ENCODE results near the gene SLC2A10.

Gene SLC2A10

DNA sequence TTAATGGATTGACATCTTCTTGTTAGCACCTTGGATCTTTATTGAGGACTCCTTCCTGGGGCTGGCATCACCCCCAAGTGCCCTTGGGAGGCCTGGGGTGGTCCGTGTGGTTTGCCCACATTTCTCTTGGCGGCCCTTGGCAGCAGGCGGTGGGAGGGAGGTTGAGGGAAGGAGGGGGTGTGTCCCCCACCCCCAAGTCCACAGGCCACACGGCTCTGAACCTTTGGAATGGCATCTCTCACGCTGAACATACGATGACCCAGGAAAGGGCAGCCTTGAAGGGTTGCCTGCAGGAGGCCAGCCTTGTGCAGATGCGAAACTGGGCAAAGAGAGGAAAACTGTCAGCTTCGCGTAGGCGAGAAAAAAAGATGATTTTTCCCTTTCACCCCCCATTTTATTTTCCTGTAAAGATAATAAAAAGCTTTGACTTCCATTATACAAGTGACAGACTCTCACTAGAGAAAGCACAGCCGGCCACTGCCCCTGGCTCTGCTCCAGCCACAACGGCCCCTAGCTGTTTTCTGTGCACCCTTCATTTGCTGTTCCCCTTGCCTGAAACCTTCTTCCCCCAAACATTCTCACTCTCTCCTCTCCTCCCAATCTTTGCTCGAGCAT lies 56.2 kb downstream of the SLC2A10 start:
- no peak for DNase-seq

DNA sequence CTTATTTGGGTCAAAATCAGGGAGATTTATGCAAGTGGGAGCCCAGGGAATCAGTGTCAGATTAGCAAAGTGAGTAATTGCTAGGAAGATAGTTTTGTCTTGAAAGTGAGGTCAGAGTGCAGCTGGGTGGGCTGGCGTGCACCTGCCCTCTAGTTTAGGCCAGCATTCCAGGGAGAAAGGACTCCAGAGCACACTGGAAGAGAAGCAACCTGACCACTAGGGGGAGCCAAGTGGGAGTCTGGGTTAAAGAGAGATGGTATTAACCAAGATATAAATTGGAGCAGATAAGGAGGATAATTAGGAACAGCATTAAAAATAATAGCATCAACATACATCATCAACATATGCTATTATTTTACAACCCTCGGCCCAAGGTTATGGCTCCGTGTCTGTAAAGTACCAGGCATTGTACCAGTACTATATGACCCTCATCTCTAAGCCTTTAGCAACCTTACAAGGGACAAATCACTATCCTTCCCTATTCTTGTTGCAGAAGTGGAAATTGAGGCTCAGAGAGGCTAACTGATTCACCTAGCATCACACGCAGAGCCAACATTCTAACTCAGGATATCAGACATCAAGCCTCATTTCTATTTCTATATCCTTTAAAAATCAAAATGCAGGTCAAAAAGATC lies 57.8 kb downstream of the SLC2A10 start:
- no peak for DNase-seq

DNA sequence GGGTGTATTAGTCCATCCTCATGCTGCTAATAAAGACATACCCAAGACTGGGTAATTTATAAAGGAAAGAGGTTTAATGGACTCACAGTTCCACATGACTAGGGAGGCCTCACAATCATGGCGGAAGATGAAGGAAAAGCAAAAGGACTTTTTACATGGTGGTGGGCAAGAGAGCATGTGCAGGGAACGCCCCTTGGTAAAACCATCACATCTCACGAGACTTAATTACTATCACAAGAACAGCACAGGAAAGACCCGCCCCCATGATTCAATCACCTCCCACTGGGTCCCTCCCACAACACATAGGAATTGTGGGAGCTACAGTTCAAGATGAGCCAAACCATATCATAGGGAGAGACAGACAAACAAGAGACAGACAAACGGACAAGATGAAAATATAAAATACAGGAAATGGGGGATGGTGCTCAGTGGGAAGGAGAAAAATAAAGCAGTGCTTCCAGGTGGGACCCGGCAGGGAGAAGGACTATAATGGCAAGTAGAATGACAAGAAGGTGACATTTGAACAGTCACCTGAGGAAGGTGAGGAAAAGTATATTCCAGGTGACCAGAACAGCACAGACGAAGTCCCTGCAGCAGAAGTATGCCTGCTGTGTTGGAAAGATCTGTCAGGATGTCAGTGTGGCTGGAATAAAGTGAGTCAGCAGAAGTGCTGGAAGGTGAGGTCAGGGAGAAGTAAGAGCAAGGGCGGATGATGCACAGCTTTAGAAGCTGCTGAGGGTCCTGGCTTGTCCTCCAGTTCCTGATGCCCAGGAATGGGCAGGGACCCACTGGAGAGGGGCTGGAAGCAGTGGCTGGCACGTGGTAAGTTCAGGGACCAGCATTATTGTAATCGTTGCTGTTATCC lies 61.1 kb downstream of the SLC2A10 start:
- DNase-seq = no peak

DNA sequence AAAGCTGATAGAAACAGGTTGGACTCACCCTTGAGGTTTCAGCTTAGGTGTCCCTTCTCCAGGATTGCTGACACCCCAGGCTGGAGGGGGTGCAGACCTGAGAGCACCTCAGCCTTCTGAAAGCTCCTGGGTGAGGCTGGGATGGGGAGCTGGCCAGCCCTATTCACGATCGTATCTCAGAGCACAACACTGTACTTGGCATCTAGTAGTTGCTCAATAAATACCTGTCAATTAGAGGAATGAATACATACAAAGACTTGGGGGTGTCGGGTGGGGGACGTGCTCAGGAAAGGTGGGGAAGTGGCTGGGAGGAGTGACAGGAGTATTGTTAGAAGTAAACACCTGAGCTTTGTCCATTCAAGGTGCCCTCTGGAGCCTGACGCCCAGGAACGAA lies 61.7 kb downstream of the SLC2A10 start:
- DNase-seq = no peak

DNA sequence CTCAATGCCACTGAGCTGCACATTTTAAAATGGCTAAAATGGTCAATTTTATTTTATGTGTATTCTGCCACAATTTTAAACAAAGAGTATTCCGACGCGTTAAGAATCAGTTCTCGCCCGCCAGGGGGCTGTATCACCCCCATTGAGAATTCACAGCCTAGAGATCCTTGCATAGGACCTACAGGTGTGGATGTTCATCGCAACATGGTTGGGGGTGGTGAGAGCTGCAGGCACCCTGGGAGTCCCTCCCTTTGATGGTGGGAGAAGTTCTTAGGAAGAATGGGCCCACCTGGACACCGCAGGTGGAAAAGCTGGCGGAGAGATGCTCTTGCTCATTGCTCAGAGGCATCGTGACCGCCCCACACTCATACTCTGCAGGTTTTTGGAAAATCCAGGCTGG lies 63.5 kb downstream of the SLC2A10 start:
- no peak for DNase-seq

DNA sequence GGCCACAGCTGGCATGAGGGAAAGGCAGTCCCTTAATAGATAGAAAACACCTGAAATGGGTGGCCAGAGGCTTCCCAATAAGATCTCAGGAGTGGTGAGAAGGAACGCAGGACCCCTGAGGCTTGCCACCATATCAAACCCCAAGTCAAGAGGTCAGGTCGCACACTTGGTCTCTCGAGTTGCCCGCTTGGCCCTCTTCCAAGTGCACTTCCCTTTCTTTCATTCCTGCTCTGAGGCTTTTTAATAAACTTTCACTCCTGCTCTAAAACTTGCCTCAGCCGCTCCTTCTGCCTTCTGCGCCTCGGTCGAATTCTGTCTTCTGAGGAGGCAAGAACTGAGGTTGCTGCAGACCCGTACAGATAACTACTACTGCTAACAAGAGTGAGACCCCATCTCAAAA lies 64.2 kb downstream of the SLC2A10 start:
- DNase-seq = no peak

DNA sequence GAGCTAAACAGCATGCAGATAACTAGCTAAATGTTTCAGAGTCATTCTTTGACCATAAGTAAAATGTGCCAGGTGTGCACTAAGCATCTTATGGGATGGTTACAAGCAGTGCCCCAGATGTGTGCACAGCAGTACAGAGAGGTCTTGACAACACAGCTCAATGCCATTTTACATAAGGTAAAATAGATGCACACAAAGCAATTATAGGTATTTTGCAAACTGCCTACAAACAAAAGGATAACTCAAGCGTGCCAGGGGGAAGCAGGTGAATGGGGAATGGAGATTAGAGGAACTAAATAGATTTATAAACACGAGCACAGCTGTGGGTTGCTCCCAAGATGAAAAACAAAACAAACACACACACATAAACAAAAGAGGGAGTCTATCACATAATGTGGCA lies 64.8 kb downstream of the SLC2A10 start:
- no peak for DNase-seq

DNA sequence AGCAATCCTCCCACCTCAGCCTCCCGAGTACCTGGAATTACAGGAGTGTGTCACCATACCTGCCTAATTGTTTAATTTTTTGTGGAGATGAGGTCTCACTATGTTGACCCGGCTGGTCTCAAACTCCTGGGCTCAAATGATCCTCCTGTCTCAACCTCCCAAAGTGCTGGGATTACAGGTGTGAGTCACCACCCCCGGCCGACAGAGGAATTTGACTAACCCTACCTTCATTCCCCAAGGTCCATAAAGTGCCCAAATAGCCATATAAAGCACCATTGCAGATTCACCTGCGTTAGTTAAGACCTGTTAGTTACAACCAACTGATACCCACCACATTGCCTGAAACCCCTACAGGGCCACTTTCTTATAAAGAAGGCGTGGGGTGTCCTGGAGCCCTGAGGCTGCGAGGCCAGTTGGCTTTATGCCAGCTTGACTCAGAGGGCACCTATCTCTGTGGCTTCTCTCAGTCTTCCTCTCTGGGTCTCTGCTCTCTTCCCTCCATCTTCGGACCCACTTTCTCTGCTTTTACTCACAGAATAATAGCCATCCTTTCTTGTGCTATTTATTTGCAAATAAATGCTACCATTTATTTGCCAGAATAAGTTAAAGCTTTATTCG lies 65.6 kb downstream of the SLC2A10 start:
- no peak for DNase-seq

DNA sequence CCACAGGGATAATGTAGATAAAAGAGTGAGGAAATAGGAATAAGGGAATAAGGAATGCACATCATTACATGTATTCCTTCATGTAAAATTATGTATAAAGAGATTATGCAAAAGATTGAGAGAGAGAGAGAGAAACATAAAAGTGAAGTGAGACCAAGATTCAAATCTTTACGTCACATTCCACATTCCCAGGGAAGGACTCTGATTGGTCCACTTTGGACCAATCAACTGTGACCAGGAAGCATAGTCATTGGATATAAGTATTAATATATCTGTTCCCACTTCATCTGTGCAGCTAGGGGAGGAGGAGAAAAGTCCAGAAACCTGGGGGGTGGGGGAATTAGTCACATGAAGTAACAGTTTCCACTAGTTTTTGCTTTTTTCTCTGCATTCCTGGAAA lies 66.4 kb downstream of the SLC2A10 start:
- no peak for DNase-seq

DNA sequence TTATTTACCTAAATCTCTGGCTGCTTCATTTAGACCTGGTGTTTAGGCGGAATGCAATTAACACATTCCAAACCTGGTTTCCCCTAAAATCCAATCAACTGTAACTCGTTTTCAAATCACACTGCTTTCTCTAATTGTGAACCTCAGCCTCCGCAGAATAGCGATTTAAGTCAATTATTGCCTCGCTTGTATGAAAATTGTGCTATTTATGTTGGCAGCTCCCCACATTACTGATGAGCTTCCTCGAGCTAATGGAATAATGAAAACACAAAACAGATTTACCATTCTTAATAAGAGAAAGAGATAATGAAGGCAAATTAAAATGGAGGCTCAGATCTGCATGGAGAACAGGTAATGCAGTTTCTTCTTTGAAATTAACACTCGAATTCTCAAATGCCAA lies 67.9 kb downstream of the SLC2A10 start:
- no peak for DNase-seq

DNA sequence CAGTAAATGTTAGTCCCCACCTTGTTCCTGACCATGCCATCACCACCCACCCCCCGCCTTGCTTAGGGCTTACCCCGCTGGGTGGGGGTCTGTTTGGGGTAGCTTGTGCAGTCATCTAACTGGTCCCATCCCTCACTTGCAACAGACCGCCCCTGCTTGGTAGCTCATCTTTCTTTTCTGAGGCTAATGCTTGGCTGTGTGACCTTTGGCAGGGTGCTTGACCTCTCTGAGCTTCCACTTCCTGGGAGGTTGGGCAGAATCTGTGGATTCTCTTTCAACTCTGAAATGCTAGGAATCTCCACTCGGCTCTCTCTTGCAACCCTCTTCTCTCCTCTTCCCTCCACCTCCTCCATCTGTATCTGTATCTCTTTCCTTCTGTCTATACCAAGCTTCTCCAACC lies 70.4 kb downstream of the SLC2A10 start:
- DNase-seq = no peak

DNA sequence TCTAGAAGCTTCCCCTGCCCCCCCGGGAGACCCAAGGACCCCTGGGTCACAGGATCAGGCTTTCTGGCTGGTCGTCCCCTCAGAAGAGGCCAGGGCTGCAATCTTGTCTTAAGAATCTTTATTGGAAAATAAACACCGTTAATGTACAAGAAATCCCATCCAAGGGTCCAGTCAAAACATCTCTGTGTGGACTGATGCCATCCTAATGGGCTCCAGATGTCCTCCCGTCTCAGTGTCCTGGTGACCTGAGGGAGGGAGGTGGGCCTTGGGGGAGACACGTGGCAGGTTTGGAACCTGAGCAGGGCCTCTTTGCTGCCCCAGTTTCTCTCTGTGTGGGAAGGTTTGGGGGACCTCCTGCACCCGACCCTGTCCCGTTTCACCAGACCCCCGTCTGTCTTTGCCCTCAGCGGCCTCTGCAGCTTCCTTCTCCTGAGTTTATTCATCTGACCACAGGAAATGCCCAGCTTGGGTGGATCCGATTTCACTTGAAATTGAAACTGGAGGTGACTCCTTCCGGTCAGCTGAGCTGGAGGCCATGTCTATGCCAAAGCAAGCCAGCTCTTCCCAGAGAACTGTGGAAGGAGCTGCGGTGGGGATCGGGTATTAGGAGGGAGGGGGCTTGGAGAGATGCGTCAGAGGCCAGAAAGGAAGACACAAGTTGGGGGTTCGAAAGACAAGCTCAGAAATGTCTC lies 75.1 kb downstream of the SLC2A10 start:
- no peak for DNase-seq

Data from hypothalamus (tissue), 51 donors.